H1 (cell line): ENCODE measurements around the gene CFDP1. TPM values are rescaled to one million over a fixed set of nuclear protein-coding genes. Genes with fewer than 3 reads are reported as not detected.

Experiments used
- CTCF ChIA-PET: fragments of 300-600 bp; sonication (Branson Sonifier 250); formaldehyde crosslinking; loops from one replicate; lab custom pipeline; 2021; ENCODE audit not compliant: partially characterized antibody; lab: Charles Lee
- POLR2A ChIA-PET: fragments of 300-600 bp; sonication (Branson Sonifier 250); formaldehyde crosslinking; loops from one replicate; lab custom pipeline; 2021; ENCODE audit warnings: inconsistent platforms; ENCODE audit not compliant: partially characterized antibody; lab: Charles Lee
- DNase-seq, 2 experiments: peaks; one replicate each; pipeline versions ENCODE4 v3.0.0 to v3.0.0-alpha.2; 2010 to 2022; ENCODE audit warnings: low spot score in 2 of 2, low read depth in 1 of 2, mixed read lengths in 1 of 2
- FAIRE-seq: peaks from 2 replicates; lab custom pipeline; 2011; peaks lifted over from hg19 to GRCh38; lab: Jason Lieb, UNC
- H2AFZ ChIP-seq: 2 replicates; pipeline ENCODE4 v1.8.1; 2012; ENCODE audit warnings: low read length, inconsistent platforms
- H2AK5ac ChIP-seq: 2 replicates; pipeline ENCODE4 v1.6.1; 2013; ENCODE audit warnings: low read depth, low read length
- H2BK120ac ChIP-seq: replicated peaks from 2 replicates; pipeline ENCODE3; 2013; ENCODE audit warnings: low read depth, low read length, inconsistent platforms
- H2BK12ac ChIP-seq: 2 replicates; pipeline ENCODE4 v1.6.1; 2013; ENCODE audit warnings: low read depth, low read length
- H2BK15ac ChIP-seq: 2 replicates; pipeline ENCODE4 v1.6.1; 2013; ENCODE audit warnings: low read length
- H2BK20ac ChIP-seq: 2 replicates; pipeline ENCODE4 v1.6.1; 2013; ENCODE audit warnings: low read length
- H2BK5ac ChIP-seq: 2 replicates; pipeline ENCODE4 v1.6.1; 2013; ENCODE audit warnings: low read depth, low read length
- H3K14ac ChIP-seq: 2 replicates; pipeline ENCODE4 v1.6.1; 2013; ENCODE audit warnings: inconsistent platforms; ENCODE audit not compliant: insufficient read length
- H3K18ac ChIP-seq: 2 replicates; pipeline ENCODE4 v1.6.1; 2013; ENCODE audit warnings: low read length; ENCODE audit errors: extremely low read depth
- H3K23ac ChIP-seq: 2 replicates; pipeline ENCODE4 v1.6.1; 2013; ENCODE audit warnings: inconsistent platforms; ENCODE audit not compliant: insufficient read length
- H3K23me2 ChIP-seq: 2 replicates; pipeline ENCODE4 v1.6.1; 2013; ENCODE audit warnings: low read depth, low read length
- H3K27ac ChIP-seq: 2 replicates; pipeline ENCODE4 v1.6.1; 2011; ENCODE audit warnings: low read depth, low read length, inconsistent platforms
- H3K27me3 ChIP-seq, 4 experiments: replicated peaks in 1 of 4; 1 replicate in 1 of 4; 2 replicates in 3 of 4; pipeline versions ENCODE4 v1.6.1 to v1.8.1; 2011 to 2013; ENCODE audit warnings: low read length in 3 of 4, mild to moderate bottlenecking in 3 of 4, inconsistent platforms in 2 of 4, mixed read lengths in 2 of 4, moderate library complexity in 1 of 4; ENCODE audit not compliant: control insufficient read depth in 3 of 4, insufficient read depth in 3 of 4; ENCODE audit errors: extremely low read depth in 1 of 4
- H3K36me3 ChIP-seq, 4 experiments: 2 replicates each; pipeline versions ENCODE4 v1.6.1 to v1.8.1; 2011 to 2013; ENCODE audit warnings: mild to moderate bottlenecking in 4 of 4, low read length in 3 of 4, moderate library complexity in 2 of 4, control low read depth in 1 of 4, inconsistent platforms in 1 of 4; ENCODE audit not compliant: insufficient read depth in 4 of 4, control insufficient read depth in 2 of 4
- H3K4ac ChIP-seq: replicated peaks from 2 replicates; pipeline ENCODE3; 2013; ENCODE audit warnings: low read length, low read depth, mixed read lengths, inconsistent platforms; ENCODE audit not compliant: insufficient read length
- H3K4me1 ChIP-seq, 4 experiments: replicated peaks in 1 of 4; 1 replicate in 1 of 4; 2 replicates in 3 of 4; pipeline versions ENCODE4 v1.6.1 to v1.8.1; 2011 to 2013; ENCODE audit warnings: low read length in 3 of 4, inconsistent platforms in 2 of 4, mixed read lengths in 1 of 4; ENCODE audit not compliant: insufficient read depth in 4 of 4, control insufficient read depth in 3 of 4
- H3K4me2 ChIP-seq, 2 experiments: 2 replicates each; pipeline versions ENCODE4 v1.6.1 to v1.8.1; 2011 to 2013; ENCODE audit warnings: low read depth in 2 of 2, low read length in 2 of 2, control low read depth in 1 of 2, inconsistent platforms in 1 of 2, mild to moderate bottlenecking in 1 of 2; ENCODE audit not compliant: insufficient read depth in 1 of 2
- H3K4me3 ChIP-seq, 4 experiments: fragments of 200-600, 300-600 bp in 1 of 4; sonication (generic), shearing (Covaris generic), sonication (Bioruptor Twin) in 1 of 4; 2 replicates each; pipeline versions ENCODE4 v1.5.1 to v1.8.1; 2011 to 2016; ENCODE audit warnings: low read length in 4 of 4, low read depth in 3 of 4, control low read depth in 2 of 4, inconsistent platforms in 2 of 4, mild to moderate bottlenecking in 2 of 4, mixed read lengths in 1 of 4, moderate library complexity in 1 of 4; ENCODE audit not compliant: insufficient read depth in 2 of 4; ENCODE audit errors: extremely low read depth in 1 of 4
- H3K56ac ChIP-seq: replicated peaks from 2 replicates; pipeline ENCODE3; 2013; ENCODE audit warnings: low read depth, mild to moderate bottlenecking, mixed read lengths, low read length, inconsistent platforms; ENCODE audit not compliant: insufficient read length
- H3K79me1 ChIP-seq: 2 replicates; pipeline ENCODE4 v1.6.1; 2013; ENCODE audit warnings: low read depth, low read length, control low read depth
- H3K79me2 ChIP-seq, 2 experiments: 2 replicates each; pipeline versions ENCODE4 v1.6.1 to v1.8.1; 2012 to 2013; ENCODE audit warnings: low read length in 2 of 2, mild to moderate bottlenecking in 2 of 2, inconsistent platforms in 1 of 2; ENCODE audit not compliant: insufficient read depth in 2 of 2, control insufficient read depth in 1 of 2
- H3K9ac ChIP-seq, 4 experiments: replicated peaks in 1 of 4; 1 replicate in 1 of 4; 2 replicates in 3 of 4; pipeline versions ENCODE4 v1.6.1 to v1.8.1; 2011 to 2013; ENCODE audit warnings: low read depth in 3 of 4, low read length in 3 of 4, control low read depth in 2 of 4, mild to moderate bottlenecking in 2 of 4, moderate library complexity in 2 of 4, inconsistent platforms in 1 of 4; ENCODE audit errors: extremely low read depth in 1 of 4
- H3K9me3 ChIP-seq, 2 experiments: 2 replicates each; pipeline versions ENCODE4 v1.6.1 to v1.8.1; 2012 to 2013; ENCODE audit warnings: mild to moderate bottlenecking in 2 of 2, moderate library complexity in 2 of 2, control low read depth in 1 of 2, inconsistent platforms in 1 of 2, low read depth in 1 of 2, low read length in 1 of 2, mixed read lengths in 1 of 2; ENCODE audit not compliant: insufficient read depth in 2 of 2
- H4K20me1 ChIP-seq, 2 experiments: replicated peaks in 1 of 2; 2 replicates each; pipeline versions ENCODE3 to v1.8.1; 2011 to 2013; ENCODE audit warnings: inconsistent platforms in 2 of 2, low read length in 2 of 2, mild to moderate bottlenecking in 1 of 2; ENCODE audit not compliant: insufficient read depth in 2 of 2, control insufficient read depth in 1 of 2
- H4K5ac ChIP-seq: 2 replicates; pipeline ENCODE4 v1.6.1; 2013; ENCODE audit warnings: low read length, low read depth, mixed read lengths, inconsistent platforms; ENCODE audit not compliant: insufficient read length
- H4K8ac ChIP-seq: 2 replicates; pipeline ENCODE4 v1.8.0; 2013; ENCODE audit warnings: mild to moderate bottlenecking, moderate library complexity, low read length, inconsistent platforms; ENCODE audit not compliant: insufficient read depth; ENCODE audit errors: extremely low read depth
- H4K91ac ChIP-seq: replicated peaks from 2 replicates; pipeline ENCODE3; 2013; ENCODE audit warnings: low read length, mixed read lengths, inconsistent platforms; ENCODE audit not compliant: insufficient read length
- ASH2L ChIP-seq: fragments of 200-600, 300-600 bp; sonication (generic); IDR thresholded peaks from one replicate; pipeline ENCODE4 v1.7.1; 2017; ENCODE audit warnings: low read length
- E2F6 ChIP-seq: IDR thresholded peaks from 2 replicates; pipeline ENCODE4 v1.6.1; 2012; ENCODE audit warnings: inconsistent platforms
- EP300 ChIP-seq, 2 experiments: IDR thresholded peaks; 1 replicate in 1 of 2; 2 replicates in 1 of 2; pipeline ENCODE4 v1.6.1; 2011 to 2012; ENCODE audit warnings: low read depth in 2 of 2, low read length in 2 of 2, mild to moderate bottlenecking in 2 of 2, borderline replicate concordance in 1 of 2, inconsistent platforms in 1 of 2, moderate library complexity in 1 of 2
- KDM5A ChIP-seq: fragments of 200-600 bp; IDR thresholded peaks from 2 replicates; pipeline ENCODE4 v1.7.1; 2012; ENCODE audit warnings: mild to moderate bottlenecking, low read length, inconsistent platforms, mixed read lengths
- NANOG ChIP-seq: IDR thresholded peaks from 2 replicates; pipeline ENCODE4 v1.6.1; 2011; ENCODE audit warnings: low read length, low read depth, mild to moderate bottlenecking, inconsistent platforms; ENCODE audit not compliant: insufficient read depth, poor library complexity, severe bottlenecking
- TAF1 ChIP-seq: IDR thresholded peaks from 2 replicates; pipeline ENCODE4 v1.6.1; 2011; ENCODE audit warnings: mild to moderate bottlenecking, low read depth, low read length
- TBP ChIP-seq: IDR thresholded peaks from 2 replicates; pipeline ENCODE4 v1.6.1; 2011; ENCODE audit warnings: low read depth, low read length, improper control_type of control experiment
- USF2 ChIP-seq: IDR thresholded peaks from 2 replicates; pipeline ENCODE4 v1.6.1; 2011; ENCODE audit warnings: low read length, improper control_type of control experiment
- WGBS, 2 experiments: shearing (Covaris generic) in 1 of 2; methylation state at CpG; one replicate each; pipeline versions ENCODE4 v1.1.6 to v1.1.7; 2013 to 2015; ENCODE audit warnings: low lambda C conversion rate in 2 of 2, mixed read lengths in 2 of 2, inconsistent platforms in 1 of 2, low coverage in 1 of 2, missing lambda C conversion rate in 1 of 2; ENCODE audit not compliant: insufficient replicate concordance in 2 of 2, insufficient coverage in 1 of 2, insufficient read length in 1 of 2; ENCODE audit errors: extremely low coverage in 1 of 2, missing lambda C conversion rate in 1 of 2; 5-methylcytosine and 5-hydroxymethylcytosine counted together
- polyA plus RNA-seq, 7 experiments: library from polyadenylated mRNA; depleted of rRNA in 3 of 7; stranded (reverse) in 5 of 7; unstranded in 2 of 7; fragments of >200 nt in 5 of 7; fragments of 200-250 nt in 2 of 7; gene quantifications; 1 replicate in 5 of 7; 2 replicates in 1 of 7; 4 replicates in 1 of 7; pipeline versions ENCODE4 v1.2.1 to v1.2.3, GENCODE V29; 2011 to 2013; ENCODE audit warnings: missing spikeins in 2 of 7, mixed read lengths in 2 of 7
- total RNA-seq: library from RNA; stranded (reverse); fragmentation: NEBNext Ultra II Directional; extraction: Animal tissue kit (Norgen Biotek cat#: 25700); gene quantifications from 2 replicates; pipeline ENCODE4 v1.2.1, GENCODE V29; 2021

Gene CFDP1
- total and polyA plus RNA-seq, 2 of the 8 experiments (the other 6 are each of a cell fraction or from before 2014, with no cell fraction given): 25.5 to 77.3 TPM

GRCh38 chr16:75364286-75364791, 69.0 kb downstream of the CFDP1 start:
- Histone ChIP-seq H2AK5ac (no peak overlapping the region), H3K27me3 (no peaks in the 10 kb centered on the region), H4K20me1 (no peaks in the 10 kb centered on the region)
- TF ChIP-seq EP300 (IDR thresholded peaks at IDR 0.05; ENCODE audit: borderline replicate concordance in 1 of 2, low read depth in 2 of 2, low read length in 2 of 2) (no peak), ASH2L (no peak), KDM5A (no peak), TAF1 (no peak), USF2 (no peak), E2F6 (no peak), TBP (no peak), NANOG (no peak)
- TF ChIP-seq, all 59 proteins: peak for 0
- Histone ChIP-seq H3K36me3 (peaks cover 0 to 5% (median 0%) of the 10 kb centered on the region in 4 experiments; a peak in 3 of 8 replicates), H3K56ac (no peak overlapping the region), H2BK20ac (no peak overlapping the region), H3K9ac (no peak overlapping the region), H2BK120ac (no peak overlapping the region), H2BK12ac (no peak overlapping the region), H3K27ac (no peak overlapping the region), H4K91ac (no peak overlapping the region), H3K18ac (no peak overlapping the region), H3K4ac (no peak overlapping the region), H2BK15ac (no peak overlapping the region), H3K9me3 (no peaks in the 10 kb centered on the region), H4K5ac (no peak overlapping the region), H3K23ac (no peak overlapping the region), H3K4me3 (no peak overlapping the region), H3K14ac (no peak overlapping the region), H3K4me1 (no peaks in the 10 kb centered on the region), H4K8ac (no peak overlapping the region), H3K4me2 (no peak overlapping the region), H3K79me2 (no peaks in the 10 kb centered on the region), H2BK5ac (no peak overlapping the region), H3K79me1 (no peaks in the 10 kb centered on the region), H2AFZ (no peak overlapping the region), H3K23me2 (no peaks in the 10 kb centered on the region)
- FAIRE-seq: no peak
- 81% methylated on average over 2 of the region's 2 CpGs; no CpG with 5 or more reads in 1 of the 2 experiments for WGBS, 2 experiments
- DNase-seq: no peak
- ChIA-PET CTCF (interaction anchor here (0.8 to 2.2 kb wide), 5 partner anchors 21 to 166 kb away, joined by 3 to 5 read pairs (median 4); no protein-coding TSS in a partner anchor), POLR2A (interaction anchor here (1.0 kb wide), 1 partner anchor 111 kb away, joined by 3 read pairs; no protein-coding TSS in a partner anchor)
